ENCODE data around the gene CHAD.

- TF ChIP-seq, protein P1, sequence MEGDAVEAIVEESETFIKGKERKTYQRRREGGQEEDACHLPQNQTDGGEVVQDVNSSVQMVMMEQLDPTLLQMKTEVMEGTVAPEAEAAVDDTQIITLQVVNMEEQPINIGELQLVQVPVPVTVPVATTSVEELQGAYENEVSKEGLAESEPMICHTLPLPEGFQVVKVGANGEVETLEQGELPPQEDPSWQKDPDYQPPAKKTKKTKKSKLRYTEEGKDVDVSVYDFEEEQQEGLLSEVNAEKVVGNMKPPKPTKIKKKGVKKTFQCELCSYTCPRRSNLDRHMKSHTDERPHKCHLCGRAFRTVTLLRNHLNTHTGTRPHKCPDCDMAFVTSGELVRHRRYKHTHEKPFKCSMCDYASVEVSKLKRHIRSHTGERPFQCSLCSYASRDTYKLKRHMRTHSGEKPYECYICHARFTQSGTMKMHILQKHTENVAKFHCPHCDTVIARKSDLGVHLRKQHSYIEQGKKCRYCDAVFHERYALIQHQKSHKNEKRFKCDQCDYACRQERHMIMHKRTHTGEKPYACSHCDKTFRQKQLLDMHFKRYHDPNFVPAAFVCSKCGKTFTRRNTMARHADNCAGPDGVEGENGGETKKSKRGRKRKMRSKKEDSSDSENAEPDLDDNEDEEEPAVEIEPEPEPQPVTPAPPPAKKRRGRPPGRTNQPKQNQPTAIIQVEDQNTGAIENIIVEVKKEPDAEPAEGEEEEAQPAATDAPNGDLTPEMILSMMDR (IDR thresholded peaks at IDR 0.05): no peak
- no peak for TF ChIP-seq POLR2A (IDR thresholded peaks at IDR 0.05)
These were observed 8.9 kb downstream of the CHAD start for GRCh38 chr17:50459756-50460155.
